GM12878 (cell line): ENCODE data around the gene MYO10. TPM values are rescaled to one million over a fixed set of nuclear protein-coding genes. Genes with fewer than 3 reads are reported as not detected.

Experiments
- ATAC-seq: fragments of 200-7000 bp; cut with Tn5 transposase; 3 replicates; pipeline ENCODE4 v1.9.1; 2020; ENCODE audit warnings: mild to moderate bottlenecking, moderate library complexity
- BruUV-seq: library from RNA; stranded (reverse); fragments of 400-500 nt; replicated peaks from 2 replicates; lab custom pipeline; 2021; lab: Mats Ljungman, UMichigan
- CTCF ChIA-PET: fragments of 300-600 bp; sonication (Branson Sonifier 250); formaldehyde crosslinking; extraction: SDS; loops from one replicate; lab custom pipeline; 2021; ENCODE audit warnings: inconsistent platforms; lab: Yijun Ruan, JAX
- POLR2A ChIA-PET: fragments of 350-600 bp; formaldehyde crosslinking; extraction: SDS; loops from one replicate; lab custom pipeline; 2021; ENCODE audit warnings: inconsistent platforms; lab: Charles Lee
- RAD21 ChIA-PET: fragments of 300-600 bp; sonication (Branson Sonifier 250); formaldehyde crosslinking; loops from one replicate; lab custom pipeline; 2023; ENCODE audit warnings: antibody characterized with exemption; ENCODE audit not compliant: unreplicated experiment; lab: Charles Lee
- SMC1A ChIA-PET: fragments of 300-600 bp; sonication (Branson Sonifier 250); formaldehyde crosslinking; loops from one replicate; lab custom pipeline; 2023; ENCODE audit not compliant: unreplicated experiment, uncharacterized antibody; lab: Charles Lee
- DNase-seq: peaks from one replicate; pipeline ENCODE4 v3.0.0-alpha.2; 2011; ENCODE audit warnings: low read depth, low spot score
- FAIRE-seq: peaks from 3 replicates; lab custom pipeline; 2011; peaks lifted over from hg19 to GRCh38; lab: Jason Lieb, UNC
- H2AFZ ChIP-seq: 2 replicates; pipeline ENCODE4 v1.6.0; 2011; ENCODE audit warnings: low read depth, low read length, control low read depth; ENCODE audit not compliant: control insufficient read depth
- H3K27ac ChIP-seq: 2 replicates; pipeline ENCODE4 v1.5.1; 2011; ENCODE audit warnings: control low read depth; ENCODE audit not compliant: control insufficient read depth, insufficient read depth
- H3K27me3 ChIP-seq, 2 experiments: replicated peaks in 1 of 2; 2 replicates each; pipeline versions ENCODE4 v1.6.0 to v1.6.1; 2011; ENCODE audit warnings: low read length in 1 of 2; ENCODE audit not compliant: control insufficient read depth in 2 of 2, insufficient read depth in 2 of 2
- H3K36me3 ChIP-seq, 2 experiments: 2 replicates each; pipeline ENCODE4 v1.5.1; 2011; ENCODE audit warnings: low read length in 1 of 2; ENCODE audit not compliant: control insufficient read depth in 2 of 2, insufficient read depth in 2 of 2
- H3K4me1 ChIP-seq: 2 replicates; pipeline ENCODE4 v1.6.1; 2011; ENCODE audit warnings: mild to moderate bottlenecking, low read length, moderate library complexity, mixed read lengths; ENCODE audit not compliant: control insufficient read depth, insufficient read depth
- H3K4me2 ChIP-seq: 2 replicates; pipeline ENCODE4 v1.6.0; 2011; ENCODE audit warnings: control low read depth; ENCODE audit not compliant: control insufficient read depth, insufficient read depth
- H3K4me3 ChIP-seq: fragments of 200-600 bp; sonication (generic); 2 replicates; pipeline ENCODE4 v1.5.1; 2016
- H3K79me2 ChIP-seq: 2 replicates; pipeline ENCODE4 v1.6.0; 2011; ENCODE audit warnings: low read length; ENCODE audit not compliant: control insufficient read depth, insufficient read depth
- H3K9ac ChIP-seq: 2 replicates; pipeline ENCODE4 v1.8.0; 2011; ENCODE audit warnings: low read length, control low read depth, mixed read lengths; ENCODE audit not compliant: control insufficient read depth, insufficient read depth
- H3K9me3 ChIP-seq: replicated peaks from 3 replicates; pipeline ENCODE4 v1.5.1; 2011; ENCODE audit warnings: mild to moderate bottlenecking, low read length; ENCODE audit not compliant: control insufficient read depth, insufficient read depth
- H4K20me1 ChIP-seq: 2 replicates; pipeline ENCODE4 v1.6.0; 2011; ENCODE audit not compliant: control insufficient read depth, insufficient read depth
- BACH1 ChIP-seq: fragments of 450-650 bp; IDR thresholded peaks from 2 replicates; pipeline ENCODE4 v1.6.1; 2017; ENCODE audit warnings: mild to moderate bottlenecking, borderline replicate concordance
- BMI1 ChIP-seq: fragments of 450-650 bp; IDR thresholded peaks from 2 replicates; pipeline ENCODE4 v1.6.1; 2016; ENCODE audit warnings: mild to moderate bottlenecking, moderate library complexity, borderline replicate concordance
- CBX5 ChIP-seq: sonication (generic); IDR thresholded peaks from 2 replicates; pipeline ENCODE4 v1.6.1; 2016; ENCODE audit warnings: low read depth, moderate library complexity, mild to moderate bottlenecking, inconsistent platforms
- HCFC1 ChIP-seq: fragments of 150-350 bp; IDR thresholded peaks from 2 replicates; pipeline ENCODE4 v1.6.1; 2014; ENCODE audit warnings: low read length
- HSF1 ChIP-seq: fragments of 150-350 bp; IDR thresholded peaks from 2 replicates; pipeline ENCODE4 v1.6.1; 2014; ENCODE audit warnings: mild to moderate bottlenecking, low read depth, low read length
- MEF2B ChIP-seq: fragments of 450-650 bp; IDR thresholded peaks from 2 replicates; pipeline ENCODE4 v1.6.1; 2018; ENCODE audit warnings: mild to moderate bottlenecking, moderate library complexity; ENCODE audit not compliant: partially characterized antibody, poor library complexity, severe bottlenecking
- MXI1 ChIP-seq: fragments of 150-350 bp; IDR thresholded peaks from 2 replicates; pipeline ENCODE4 v1.6.1; 2011; ENCODE audit warnings: low read depth, mild to moderate bottlenecking, inconsistent platforms, low read length, improper control_type of control experiment
- SMC3 ChIP-seq: IDR thresholded peaks from 2 replicates; pipeline ENCODE4 v1.6.1; 2011; ENCODE audit warnings: low read length, improper control_type of control experiment, borderline replicate concordance
- ZBTB40 ChIP-seq: fragments of 450-650 bp; IDR thresholded peaks from 2 replicates; pipeline ENCODE4 v1.6.1; 2016; ENCODE audit warnings: mild to moderate bottlenecking, moderate library complexity, borderline replicate concordance
- WGBS: methylation state at CpG from one replicate; pipeline ENCODE4 v1.1.6; 2016; ENCODE audit warnings: low lambda C conversion rate; ENCODE audit not compliant: insufficient replicate concordance, insufficient coverage; ENCODE audit errors: missing lambda C conversion rate; 5-methylcytosine and 5-hydroxymethylcytosine counted together
- in situ Hi-C: fragments of 300-500 bp; cut with MboI; formaldehyde crosslinking; loops from 9 replicates; pipeline ENCODE4 v1.14.3; 2018; ENCODE audit warnings: mixed read lengths
- intact Hi-C: fragments of 100-400 bp; cut with micrococcal nuclease; formaldehyde crosslinking; loops from one replicate; pipeline ENCODE4 v1.14.2; 2022; ENCODE audit not compliant: unreplicated experiment
- polyA plus RNA-seq, 11 experiments: library from polyadenylated mRNA; depleted of rRNA in 4 of 11; unstranded in 6 of 11; stranded (reverse) in 5 of 11; fragments of >200 nt; fragmentation: Nextera tagmentation in 4 of 11; fragmentation: Illumina TruSeq in 1 of 11; extraction: Ambion mirVana in 4 of 11; extraction: Trizol in 1 of 11; gene quantifications; 1 replicate in 1 of 11; 2 replicates in 10 of 11; pipeline versions ENCODE4 v1.2.1 to v1.2.3, GENCODE V29; 2011 to 2016; ENCODE audit warnings: inconsistent platforms in 2 of 11, missing spikeins in 2 of 11, low read depth in 1 of 11
- total RNA-seq, 4 experiments: library from RNA; depleted of rRNA in 3 of 4; stranded (reverse); fragments of >200 nt in 3 of 4; fragmentation: Illumina TruSeq in 1 of 4; extraction: Trizol in 1 of 4; gene quantifications; 2 replicates each; pipeline versions ENCODE4 v1.2.1 to v1.2.3, GENCODE V29; 2013 to 2021
- TF ChIP-seq, protein P1 (sequence below): fragments of 450-650 bp; IDR thresholded peaks from 2 replicates; pipeline ENCODE4 v1.6.1; 2014; ENCODE audit warnings: mild to moderate bottlenecking
- TF ChIP-seq, protein P2 (sequence below): fragments of 450-650 bp; IDR thresholded peaks from 2 replicates; pipeline ENCODE4 v1.6.1; 2016; ENCODE audit warnings: mild to moderate bottlenecking

Gene MYO10
- total and polyA plus RNA-seq, 10 of the 15 experiments (the other 5 are each of a cell fraction or from before 2014, with no cell fraction given), result 0.02 to 0.77 (median 0.17) TPM

DNA sequence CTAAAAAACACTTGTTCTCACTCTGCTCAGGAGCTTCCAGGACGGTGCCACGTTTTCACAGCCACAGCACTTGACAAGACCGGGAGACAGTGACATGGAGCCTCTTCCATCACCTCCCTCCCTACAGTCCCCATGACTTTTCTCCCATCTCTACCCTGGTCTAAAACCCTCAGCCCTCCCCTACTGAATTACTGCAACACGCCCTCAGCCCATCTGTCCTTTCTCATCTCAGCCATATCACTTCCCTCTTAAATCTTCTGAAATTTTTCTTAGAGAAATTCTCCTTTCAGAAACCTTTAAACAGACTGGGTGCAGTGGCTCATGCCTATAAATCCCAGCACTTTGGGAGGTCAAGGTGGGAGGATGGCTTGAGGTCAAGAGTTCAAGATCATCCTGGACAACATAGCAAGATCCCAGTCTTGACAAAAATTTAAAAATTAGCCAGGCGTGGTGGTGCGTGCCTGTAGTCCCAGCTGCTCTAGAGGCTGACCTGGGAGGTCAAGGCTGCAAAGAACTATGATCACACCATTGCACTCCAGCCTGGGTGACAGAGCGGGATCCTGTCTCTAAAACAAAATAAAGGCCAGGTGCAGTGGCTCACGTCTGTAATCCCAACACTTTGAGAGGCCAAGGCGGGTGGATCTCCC lies 125.8 kb downstream of the MYO10 start:
- in situ Hi-C loops (no loop called here), intact Hi-C loops (no loop called here)
- no peaks in the 10 kb centered on the region for H4K20me1 ChIP-seq
- no peaks in the 10 kb centered on the region for H3K4me1 ChIP-seq
- H3K79me2 ChIP-seq, result no peaks in the 10 kb centered on the region
- ChIA-PET CTCF (no interaction called here), POLR2A (no interaction called here), SMC1A (no interaction called here), RAD21 (no interaction called here)
- no peaks in the 10 kb centered on the region for H3K9me3 ChIP-seq
- H3K36me3 ChIP-seq, result no peaks in the 10 kb centered on the region
- BruUV-seq, result no TSS peak
- 42% methylated on average over 9 of the region's 9 CpGs for WGBS
- no peak overlapping the region for H3K4me3 ChIP-seq
- ATAC-seq (no peak), FAIRE-seq (no peak), DNase-seq (no peak)
- no peak overlapping the region for H2AFZ ChIP-seq
- no peaks in the 10 kb centered on the region for H3K27me3 ChIP-seq
- H3K27ac ChIP-seq, result no peak overlapping the region
- H3K9ac ChIP-seq, result no peak overlapping the region
- no peak overlapping the region for H3K4me2 ChIP-seq
- TF ChIP-seq, protein P1, sequence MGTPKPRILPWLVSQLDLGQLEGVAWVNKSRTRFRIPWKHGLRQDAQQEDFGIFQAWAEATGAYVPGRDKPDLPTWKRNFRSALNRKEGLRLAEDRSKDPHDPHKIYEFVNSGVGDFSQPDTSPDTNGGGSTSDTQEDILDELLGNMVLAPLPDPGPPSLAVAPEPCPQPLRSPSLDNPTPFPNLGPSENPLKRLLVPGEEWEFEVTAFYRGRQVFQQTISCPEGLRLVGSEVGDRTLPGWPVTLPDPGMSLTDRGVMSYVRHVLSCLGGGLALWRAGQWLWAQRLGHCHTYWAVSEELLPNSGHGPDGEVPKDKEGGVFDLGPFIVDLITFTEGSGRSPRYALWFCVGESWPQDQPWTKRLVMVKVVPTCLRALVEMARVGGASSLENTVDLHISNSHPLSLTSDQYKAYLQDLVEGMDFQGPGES, result no peak
- TF ChIP-seq BACH1, result no peak
- no peak for TF ChIP-seq HCFC1
- no peak for TF ChIP-seq MXI1
- no peak for TF ChIP-seq CBX5
- TF ChIP-seq ZBTB40, result no peak
- no peak for TF ChIP-seq HSF1
- no peak for TF ChIP-seq BMI1
- no peak for TF ChIP-seq MEF2B
- TF ChIP-seq, protein P2, sequence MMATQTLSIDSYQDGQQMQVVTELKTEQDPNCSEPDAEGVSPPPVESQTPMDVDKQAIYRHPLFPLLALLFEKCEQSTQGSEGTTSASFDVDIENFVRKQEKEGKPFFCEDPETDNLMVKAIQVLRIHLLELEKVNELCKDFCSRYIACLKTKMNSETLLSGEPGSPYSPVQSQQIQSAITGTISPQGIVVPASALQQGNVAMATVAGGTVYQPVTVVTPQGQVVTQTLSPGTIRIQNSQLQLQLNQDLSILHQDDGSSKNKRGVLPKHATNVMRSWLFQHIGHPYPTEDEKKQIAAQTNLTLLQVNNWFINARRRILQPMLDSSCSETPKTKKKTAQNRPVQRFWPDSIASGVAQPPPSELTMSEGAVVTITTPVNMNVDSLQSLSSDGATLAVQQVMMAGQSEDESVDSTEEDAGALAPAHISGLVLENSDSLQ, result no peak
- TF ChIP-seq SMC3, result no peak
